ENCODE results near the gene CNPY1. TPM values are rescaled to one million over a fixed set of nuclear protein-coding genes. Genes with fewer than 3 reads are reported as not detected.

Gene CNPY1
- total and polyA plus RNA-seq, 9 of the 15 experiments (the other 6 are each of a cell fraction or from before 2014, with no cell fraction given), result not detected

DNA sequence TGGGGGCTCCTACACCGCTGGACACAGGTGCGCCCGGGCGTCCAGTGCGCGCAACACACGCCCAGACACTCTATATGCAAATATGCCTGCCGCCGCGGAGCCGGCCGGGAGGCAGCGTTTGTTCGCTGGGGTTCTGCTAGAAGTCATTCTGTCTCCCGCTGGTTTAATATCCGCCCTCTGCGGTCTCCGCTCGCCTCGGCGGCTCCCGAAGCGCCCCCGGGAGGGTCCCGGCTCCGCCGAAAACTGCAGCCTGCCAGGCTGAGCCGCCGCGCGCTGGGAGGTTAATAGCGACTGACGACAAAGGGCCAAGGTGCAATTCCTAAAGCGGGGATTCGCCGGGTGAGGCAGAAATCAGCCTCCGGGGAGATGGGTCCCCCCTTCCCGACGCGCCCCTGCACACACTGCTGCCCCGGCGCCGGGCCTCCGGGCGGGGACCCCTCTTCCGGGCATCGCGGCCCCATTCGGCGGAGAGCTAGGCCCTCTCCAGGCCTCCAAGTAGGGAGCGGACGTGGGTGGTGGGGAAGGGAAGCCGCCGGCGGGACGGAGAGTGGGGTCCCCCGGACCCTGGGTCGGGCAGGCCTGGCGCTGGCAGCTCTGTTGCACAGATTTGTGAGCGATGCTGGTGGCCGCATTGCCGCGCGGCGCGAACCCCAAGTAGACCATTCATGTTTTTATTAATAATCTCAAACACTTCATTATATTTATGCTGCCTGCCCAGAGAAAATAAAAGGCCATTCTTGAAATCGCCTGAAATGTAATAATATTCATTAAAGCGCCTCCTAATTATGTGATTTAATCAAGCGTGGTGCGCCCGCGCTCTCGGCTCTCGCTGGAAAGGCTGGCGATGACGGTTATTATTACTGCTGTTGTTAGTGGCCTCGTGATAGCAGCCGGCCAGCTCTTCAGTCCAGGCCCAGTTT, 79.3 kb downstream of the CNPY1 start:
- H4K20me1 ChIP-seq (replicated peaks; ENCODE audit: control insufficient read depth, insufficient read depth, low read length), result no peaks in the 10 kb centered on the region
- H3K4me2 ChIP-seq (ENCODE audit: insufficient read depth, low read length), result no peak overlapping the region
- 33% methylated on average over 68 of the region's 78 CpGs for WGBS (ENCODE audit: insufficient coverage, low coverage, missing lambda C conversion rate)
- H3K27me3 ChIP-seq (ENCODE audit: control insufficient read depth in 2 of 2, insufficient read depth in 2 of 2, low read length in 2 of 2), result peaks cover 76 to 84% of the 10 kb centered on the region in 2 experiments
- no peaks in the 10 kb centered on the region for H3K36me3 ChIP-seq (ENCODE audit: control insufficient read depth, insufficient read depth, low read length)
- H3K9ac ChIP-seq (ENCODE audit: insufficient read depth in 1 of 2, low read depth in 2 of 2, low read length in 2 of 2), result no peak overlapping the region
- no peak for DNase-seq (ENCODE audit: extremely low read depth in 1 of 4, low spot score in 3 of 4)
- BruUV-seq (replicated peaks), result no TSS peak
- H3K79me2 ChIP-seq (ENCODE audit: control insufficient read depth, insufficient read depth, low read length), result no peaks in the 10 kb centered on the region
- no peaks in the 10 kb centered on the region for H3K9me1 ChIP-seq (ENCODE audit: control insufficient read depth, insufficient read depth, low read length)
- no peak; the same call in 2 of the 3 replicates for ATAC-seq
- intact Hi-C loops (cut with micrococcal nuclease), result no loop called here
- TF ChIP-seq, protein P1, sequence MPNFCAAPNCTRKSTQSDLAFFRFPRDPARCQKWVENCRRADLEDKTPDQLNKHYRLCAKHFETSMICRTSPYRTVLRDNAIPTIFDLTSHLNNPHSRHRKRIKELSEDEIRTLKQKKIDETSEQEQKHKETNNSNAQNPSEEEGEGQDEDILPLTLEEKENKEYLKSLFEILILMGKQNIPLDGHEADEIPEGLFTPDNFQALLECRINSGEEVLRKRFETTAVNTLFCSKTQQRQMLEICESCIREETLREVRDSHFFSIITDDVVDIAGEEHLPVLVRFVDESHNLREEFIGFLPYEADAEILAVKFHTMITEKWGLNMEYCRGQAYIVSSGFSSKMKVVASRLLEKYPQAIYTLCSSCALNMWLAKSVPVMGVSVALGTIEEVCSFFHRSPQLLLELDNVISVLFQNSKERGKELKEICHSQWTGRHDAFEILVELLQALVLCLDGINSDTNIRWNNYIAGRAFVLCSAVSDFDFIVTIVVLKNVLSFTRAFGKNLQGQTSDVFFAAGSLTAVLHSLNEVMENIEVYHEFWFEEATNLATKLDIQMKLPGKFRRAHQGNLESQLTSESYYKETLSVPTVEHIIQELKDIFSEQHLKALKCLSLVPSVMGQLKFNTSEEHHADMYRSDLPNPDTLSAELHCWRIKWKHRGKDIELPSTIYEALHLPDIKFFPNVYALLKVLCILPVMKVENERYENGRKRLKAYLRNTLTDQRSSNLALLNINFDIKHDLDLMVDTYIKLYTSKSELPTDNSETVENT (CRISPR knock-in tag; IDR thresholded peaks at IDR 0.05), result no peak
- TF ChIP-seq, protein P2, sequence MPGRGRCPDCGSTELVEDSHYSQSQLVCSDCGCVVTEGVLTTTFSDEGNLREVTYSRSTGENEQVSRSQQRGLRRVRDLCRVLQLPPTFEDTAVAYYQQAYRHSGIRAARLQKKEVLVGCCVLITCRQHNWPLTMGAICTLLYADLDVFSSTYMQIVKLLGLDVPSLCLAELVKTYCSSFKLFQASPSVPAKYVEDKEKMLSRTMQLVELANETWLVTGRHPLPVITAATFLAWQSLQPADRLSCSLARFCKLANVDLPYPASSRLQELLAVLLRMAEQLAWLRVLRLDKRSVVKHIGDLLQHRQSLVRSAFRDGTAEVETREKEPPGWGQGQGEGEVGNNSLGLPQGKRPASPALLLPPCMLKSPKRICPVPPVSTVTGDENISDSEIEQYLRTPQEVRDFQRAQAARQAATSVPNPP (IDR thresholded peaks at IDR 0.05; ENCODE audit: borderline replicate concordance, insufficient read depth, insufficient read length), result no peak
- 0 out of 2 replicates have a peak, but pooled peaks have one; percentile 67 for TF ChIP-seq RBM14 (IDR thresholded peaks at IDR 0.05; ENCODE audit: borderline replicate concordance, insufficient read depth, low read depth, low read length)
- TF ChIP-seq, protein P3, sequence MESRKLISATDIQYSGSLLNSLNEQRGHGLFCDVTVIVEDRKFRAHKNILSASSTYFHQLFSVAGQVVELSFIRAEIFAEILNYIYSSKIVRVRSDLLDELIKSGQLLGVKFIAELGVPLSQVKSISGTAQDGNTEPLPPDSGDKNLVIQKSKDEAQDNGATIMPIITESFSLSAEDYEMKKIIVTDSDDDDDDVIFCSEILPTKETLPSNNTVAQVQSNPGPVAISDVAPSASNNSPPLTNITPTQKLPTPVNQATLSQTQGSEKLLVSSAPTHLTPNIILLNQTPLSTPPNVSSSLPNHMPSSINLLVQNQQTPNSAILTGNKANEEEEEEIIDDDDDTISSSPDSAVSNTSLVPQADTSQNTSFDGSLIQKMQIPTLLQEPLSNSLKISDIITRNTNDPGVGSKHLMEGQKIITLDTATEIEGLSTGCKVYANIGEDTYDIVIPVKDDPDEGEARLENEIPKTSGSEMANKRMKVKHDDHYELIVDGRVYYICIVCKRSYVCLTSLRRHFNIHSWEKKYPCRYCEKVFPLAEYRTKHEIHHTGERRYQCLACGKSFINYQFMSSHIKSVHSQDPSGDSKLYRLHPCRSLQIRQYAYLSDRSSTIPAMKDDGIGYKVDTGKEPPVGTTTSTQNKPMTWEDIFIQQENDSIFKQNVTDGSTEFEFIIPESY (CRISPR knock-in tag; IDR thresholded peaks at IDR 0.05), result 0 out of 2 replicates have a peak, but pooled peaks have one; percentile 34
- peaks cover 0 to 26% of the 10 kb centered on the region in 2 experiments; a peak in 1 of 5 replicates for H3K4me1 ChIP-seq (replicated peaks in 1 of 2; ENCODE audit: control insufficient read depth in 2 of 2, insufficient read depth in 2 of 2, low read length in 2 of 2)
- in situ Hi-C loops (cut with MboI), result no loop called here
- POLR2A ChIA-PET, result no interaction called here
- CTCF ChIA-PET (ENCODE audit: low intra/inter-chr PET ratio), result no interaction called here
- no peak overlapping the region for H3K27ac ChIP-seq (ENCODE audit: extremely low read depth, low read depth, low read length)
- no peak for FAIRE-seq
- no peak overlapping the region for H3K4me3 ChIP-seq
- no peak overlapping the region for H2AFZ ChIP-seq (ENCODE audit: low read depth, low read length)
- H3K9me3 ChIP-seq (replicated peaks; ENCODE audit: control insufficient read depth, insufficient read depth, low read depth, low read length), result no peaks in the 10 kb centered on the region

Measured in K562 (cell line).